ENCODE results near the gene TSPAN33.
A peak's percentile ranks its signal among the peaks of the same experiment; 100 is the strongest.

TSPAN33 gene

DNA sequence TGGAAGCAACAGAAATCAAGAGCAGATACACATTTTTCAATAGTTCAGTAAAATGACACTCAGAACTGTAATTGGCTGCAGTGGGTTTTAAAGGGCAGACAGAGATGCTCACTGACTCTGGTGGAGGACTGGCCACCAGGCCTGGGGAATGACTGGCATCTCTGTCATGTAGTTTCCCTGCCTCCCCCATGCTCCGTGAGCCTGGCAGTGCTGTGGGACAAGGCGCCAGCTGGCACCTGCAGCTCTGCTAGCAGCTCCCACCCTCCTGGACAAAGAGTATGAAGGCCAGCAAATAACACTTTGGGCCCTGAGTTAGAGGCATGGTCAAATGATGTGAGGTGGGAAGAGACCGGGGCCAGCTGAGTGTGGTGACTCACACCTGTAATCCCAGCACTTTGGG lies 15.0 kb downstream of the TSPAN33 start:
- no peak overlapping the region for H3K27ac ChIP-seq

DNA sequence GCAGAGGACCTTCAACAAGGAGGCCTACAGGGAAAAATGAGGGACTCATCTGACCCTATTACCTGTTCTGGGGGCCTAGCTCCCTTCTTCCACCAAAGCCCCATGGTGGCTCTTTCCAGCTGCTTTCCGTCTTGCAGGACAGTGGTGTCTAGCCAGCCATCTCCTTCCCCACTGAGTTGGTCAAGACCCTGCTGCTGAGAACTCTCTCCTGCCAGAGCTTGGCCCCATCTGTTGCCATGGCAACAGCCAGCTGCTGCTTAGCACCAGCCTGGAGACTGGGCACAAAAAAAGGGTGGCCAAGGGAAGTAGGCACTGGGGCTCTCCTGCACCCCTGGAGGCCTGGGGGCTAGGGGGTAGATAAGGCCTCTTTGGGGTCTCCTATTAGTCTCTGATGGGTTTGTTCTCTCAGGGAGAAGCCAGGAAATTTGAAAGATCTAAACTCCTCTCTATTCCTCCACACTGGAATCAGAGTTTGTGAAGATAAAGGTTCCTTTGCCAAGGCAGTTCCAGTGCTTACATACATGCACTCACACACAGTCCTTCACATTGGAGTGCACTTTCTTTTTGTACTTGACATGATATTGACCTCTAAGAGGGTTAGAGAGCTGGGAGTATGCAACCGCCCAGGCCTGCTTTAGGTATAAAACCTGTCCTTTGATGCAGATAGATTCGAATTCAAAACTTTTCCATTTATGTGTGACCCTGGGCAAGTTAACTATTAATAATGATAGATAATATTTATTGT lies 15.8 kb downstream of the TSPAN33 start:
- no peak overlapping the region for H3K27ac ChIP-seq
- TF ChIP-seq, protein P1, sequence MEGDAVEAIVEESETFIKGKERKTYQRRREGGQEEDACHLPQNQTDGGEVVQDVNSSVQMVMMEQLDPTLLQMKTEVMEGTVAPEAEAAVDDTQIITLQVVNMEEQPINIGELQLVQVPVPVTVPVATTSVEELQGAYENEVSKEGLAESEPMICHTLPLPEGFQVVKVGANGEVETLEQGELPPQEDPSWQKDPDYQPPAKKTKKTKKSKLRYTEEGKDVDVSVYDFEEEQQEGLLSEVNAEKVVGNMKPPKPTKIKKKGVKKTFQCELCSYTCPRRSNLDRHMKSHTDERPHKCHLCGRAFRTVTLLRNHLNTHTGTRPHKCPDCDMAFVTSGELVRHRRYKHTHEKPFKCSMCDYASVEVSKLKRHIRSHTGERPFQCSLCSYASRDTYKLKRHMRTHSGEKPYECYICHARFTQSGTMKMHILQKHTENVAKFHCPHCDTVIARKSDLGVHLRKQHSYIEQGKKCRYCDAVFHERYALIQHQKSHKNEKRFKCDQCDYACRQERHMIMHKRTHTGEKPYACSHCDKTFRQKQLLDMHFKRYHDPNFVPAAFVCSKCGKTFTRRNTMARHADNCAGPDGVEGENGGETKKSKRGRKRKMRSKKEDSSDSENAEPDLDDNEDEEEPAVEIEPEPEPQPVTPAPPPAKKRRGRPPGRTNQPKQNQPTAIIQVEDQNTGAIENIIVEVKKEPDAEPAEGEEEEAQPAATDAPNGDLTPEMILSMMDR (conservative IDR thresholded peaks at IDR 0.05): no peak

More for the DNA sequence above, 15.0 kb downstream of the TSPAN33 start:
- TF ChIP-seq, protein P1 (conservative IDR thresholded peaks at IDR 0.05): no peak

DNA sequence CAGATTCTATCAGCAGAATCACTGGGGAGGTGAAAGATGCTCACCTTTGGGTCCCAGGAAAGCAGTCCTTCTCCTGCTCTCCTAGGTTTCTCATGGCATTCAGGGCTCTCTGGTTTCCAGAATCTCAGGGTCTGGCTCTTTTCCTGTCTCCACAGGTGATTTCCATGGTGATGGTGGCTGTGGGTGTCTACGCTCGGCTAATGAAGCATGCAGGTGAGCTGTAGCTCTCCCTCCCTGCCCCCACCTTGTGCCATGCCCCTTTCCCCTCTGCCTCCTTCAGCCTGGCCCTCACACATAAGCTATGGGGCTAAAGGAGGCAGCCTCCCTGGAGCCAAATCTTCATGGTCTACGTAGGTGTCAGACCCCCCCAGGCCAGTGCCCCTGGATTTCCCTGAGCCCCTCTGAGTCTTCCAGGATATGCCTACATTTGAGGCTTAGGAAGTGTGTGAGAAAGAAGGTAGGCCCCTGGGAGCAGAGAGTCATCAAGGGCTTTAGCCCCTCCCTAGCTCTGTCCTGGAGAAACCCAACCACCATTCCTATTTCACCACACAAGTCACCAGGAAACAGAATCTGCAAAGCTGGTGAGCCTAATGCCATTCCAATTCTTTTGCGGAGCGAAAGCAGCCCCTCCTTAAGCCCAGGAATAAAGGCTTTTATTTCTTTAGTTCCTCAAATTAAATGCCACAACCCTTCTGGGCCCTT lies 17.2 kb downstream of the TSPAN33 start:
- no peak overlapping the region for H3K27ac ChIP-seq
- TF ChIP-seq, protein P1 (conservative IDR thresholded peaks at IDR 0.05): no peak

DNA sequence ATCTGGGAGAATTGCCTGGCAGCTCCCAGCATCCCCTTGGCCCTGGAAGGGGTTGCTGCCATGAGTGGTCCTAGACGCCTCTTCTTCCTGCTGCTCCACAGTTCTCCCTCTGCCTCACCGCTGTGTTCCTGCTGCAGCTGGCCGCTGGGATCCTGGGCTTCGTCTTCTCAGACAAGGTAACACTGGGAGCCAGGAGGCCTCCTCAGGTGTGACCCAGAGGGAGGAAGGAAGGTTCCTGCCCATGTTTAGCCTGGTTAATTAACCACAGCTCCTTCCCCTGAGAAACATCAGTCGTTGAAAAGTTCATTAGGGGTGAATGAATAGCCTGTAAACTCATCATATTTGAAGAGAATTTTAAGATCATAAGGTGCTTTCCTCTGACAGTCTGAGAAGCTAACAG lies 18.2 kb downstream of the TSPAN33 start:
- H3K27ac ChIP-seq: no peak overlapping the region
- TF ChIP-seq, protein P1 (conservative IDR thresholded peaks at IDR 0.05): no peak

DNA sequence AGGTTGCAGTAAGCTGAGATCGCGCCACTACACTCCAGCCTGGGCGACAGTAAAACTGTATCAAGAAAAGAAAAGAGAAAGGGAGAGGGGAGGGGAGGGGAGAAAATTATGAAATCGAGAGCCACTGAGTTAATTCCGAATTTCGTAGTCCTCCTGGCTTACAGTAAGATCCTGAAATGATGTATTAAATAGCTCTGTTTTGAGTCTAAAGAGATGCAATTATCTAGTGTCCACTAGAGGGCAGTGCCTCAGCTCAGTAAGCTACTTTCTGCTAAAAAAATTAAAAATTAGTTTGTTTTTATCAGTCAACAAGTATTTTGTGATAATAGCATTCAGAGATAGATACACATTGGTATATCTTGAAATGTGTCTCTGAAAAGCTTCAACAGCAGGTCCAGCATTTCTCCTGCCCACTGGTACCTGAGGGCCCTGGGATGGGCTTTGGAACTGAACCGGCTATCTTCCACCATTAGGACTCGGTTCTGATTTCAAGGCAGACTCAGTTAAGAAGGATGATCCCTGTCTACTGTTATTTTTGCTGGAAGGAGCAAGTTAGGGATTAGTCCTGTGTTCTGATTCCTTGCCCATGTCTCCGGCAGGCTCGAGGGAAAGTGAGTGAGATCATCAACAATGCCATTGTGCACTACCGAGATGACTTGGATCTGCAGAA lies 19.5 kb downstream of the TSPAN33 start:
- H3K27ac ChIP-seq: no peak overlapping the region
- TF ChIP-seq, protein P1 (conservative IDR thresholded peaks at IDR 0.05): peak; percentile 96

DNA sequence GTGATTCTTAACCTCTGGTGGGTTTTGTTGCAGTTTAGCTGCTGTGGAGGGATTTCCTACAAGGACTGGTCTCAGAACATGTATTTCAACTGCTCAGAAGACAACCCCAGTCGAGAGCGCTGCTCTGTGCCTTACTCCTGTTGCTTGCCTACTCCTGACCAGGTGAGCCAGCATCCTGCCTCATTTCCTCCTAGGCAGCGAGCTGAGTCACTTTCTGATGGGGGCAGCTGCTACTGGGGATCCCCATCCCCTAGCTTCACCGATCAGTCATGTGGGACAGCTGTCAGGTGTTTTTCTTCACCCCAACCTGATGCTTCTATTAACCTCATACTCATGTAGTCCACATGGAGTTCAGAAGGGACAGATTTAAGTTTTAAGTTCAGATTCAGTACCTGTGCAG lies 22.2 kb downstream of the TSPAN33 start:
- TF ChIP-seq, protein P1 (conservative IDR thresholded peaks at IDR 0.05): no peak
- H3K27ac ChIP-seq: no peak overlapping the region

DNA sequence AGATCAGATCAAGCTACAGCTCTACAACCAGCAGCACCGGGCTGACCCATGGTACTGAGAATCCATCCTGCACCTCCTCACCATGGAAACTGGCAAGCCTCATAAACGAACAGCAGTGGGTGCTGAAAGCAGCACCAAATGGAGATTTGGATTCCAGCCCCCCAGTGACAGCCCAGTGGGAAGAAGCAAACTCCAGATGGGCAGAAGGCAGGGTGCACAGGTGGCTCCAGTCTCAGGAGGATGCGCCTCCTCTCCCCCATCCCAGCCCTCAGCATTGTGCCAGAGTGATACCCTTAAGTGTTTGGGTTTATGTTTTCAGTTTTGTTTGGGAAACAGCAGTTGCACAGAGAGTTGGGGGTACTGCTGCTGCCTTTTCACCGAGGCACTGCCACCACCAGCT lies 23.3 kb downstream of the TSPAN33 start:
- TF ChIP-seq, protein P1 (conservative IDR thresholded peaks at IDR 0.05): no peak
- H3K27ac ChIP-seq: 0 out of 2 replicates have a peak overlapping the region, but pooled peaks have one; percentile 2
